Right lobe of liver (tissue), 4 donors: ENCODE results near the gene KLHL21.

Experiments used
- CTCF ChIP-seq, 4 donors: fragments of 200-600 bp in 3 of 4; fragments of 450-650 bp in 1 of 4; IDR thresholded peaks; one replicate each; pipeline versions ENCODE4 v1.5.1 to v1.8.0; 2016 to 2022; ENCODE audit warnings: antibody characterized with exemption in 4 of 4, mild to moderate bottlenecking in 2 of 4
- POLR2A ChIP-seq: fragments of 450-650 bp; IDR thresholded peaks from one replicate; pipeline ENCODE4 v1.6.1; 2017; ENCODE audit warnings: antibody characterized with exemption, mild to moderate bottlenecking
- donor health status: DM: no; HTN: no; CAD: no.
- donor health status: DM: no; HTN: no; CAD: no.
- donor health status: DM: no; HTN: yes; CAD: no.

DNA sequence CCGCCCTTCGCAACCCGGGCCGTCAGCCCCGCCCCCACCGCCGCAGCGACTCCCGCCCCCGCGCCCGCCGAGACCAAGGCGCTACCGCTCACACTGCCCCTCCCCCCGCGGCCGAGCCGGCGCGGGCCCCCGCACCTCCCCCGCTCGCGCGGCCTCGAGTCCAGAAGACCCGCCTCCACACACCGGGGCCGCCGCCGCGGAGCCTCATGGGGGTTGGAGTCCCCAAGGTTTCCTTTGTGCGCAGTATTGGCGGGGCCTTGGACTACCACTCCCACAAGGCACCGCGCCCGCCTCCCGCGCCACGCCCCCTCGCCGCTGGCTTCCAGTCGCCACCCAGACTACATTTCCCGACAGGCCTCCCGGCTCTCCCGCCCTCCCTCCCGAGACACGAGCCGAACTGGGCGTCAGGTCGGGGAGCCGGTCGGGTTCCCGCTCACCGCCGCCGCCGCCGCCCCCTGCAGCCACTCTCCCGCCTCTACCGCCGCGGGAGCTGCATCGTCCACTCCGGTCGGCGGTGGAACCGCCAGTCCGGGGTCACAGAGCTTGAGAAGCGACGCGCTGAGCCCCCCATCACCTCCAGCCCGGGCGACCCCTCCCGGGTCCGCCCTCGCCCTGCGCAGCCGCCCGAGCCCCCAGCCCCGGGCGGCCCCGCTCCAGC is 10.8 kb upstream of the KLHL21 start, which contains the start of gene PHF13:
- TF ChIP-seq CTCF (IDR thresholded peaks at IDR 0.05) (no peak), POLR2A (peak; percentile 66)
